Measurements from ENCODE around the gene BACE2. TPM values are rescaled to one million over a fixed set of nuclear protein-coding genes. Genes with fewer than 3 reads are reported as not detected.

BACE2 gene
- total RNA-seq, 1 donor from 2014 or later: 49.5 TPM

- Mint-ChIP-seq H3K36me3 (ENCODE audit: unreplicated experiment) (no peaks in the 10 kb centered on the region), H3K9me3 (ENCODE audit: unreplicated experiment) (no peaks in the 10 kb centered on the region), H3K4me3 (ENCODE audit: unreplicated experiment) (no peak overlapping the region), H3K4me1 (ENCODE audit: unreplicated experiment) (peaks cover 13% of the 10 kb centered on the region), H3K27me3 (ENCODE audit: unreplicated experiment) (peaks cover 2% of the 10 kb centered on the region), H3K27ac (ENCODE audit: unreplicated experiment) (no peak overlapping the region)
- no peak for DNase-seq (ENCODE audit: extremely low spot score, unreplicated experiment)
- TF ChIP-seq CTCF (IDR thresholded peaks at IDR 0.05): no peak
These were observed 31.7 kb upstream of the BACE2 start for GRCh38 chr21:41136286-41136685.

- Mint-ChIP-seq H3K36me3 (ENCODE audit: unreplicated experiment) (no peaks in the 10 kb centered on the region), H3K4me1 (ENCODE audit: unreplicated experiment) (peaks cover 24% of the 10 kb centered on the region), H3K27me3 (ENCODE audit: unreplicated experiment) (peaks cover 2% of the 10 kb centered on the region), H3K27ac (ENCODE audit: unreplicated experiment) (no peak overlapping the region), H3K9me3 (ENCODE audit: unreplicated experiment) (no peaks in the 10 kb centered on the region), H3K4me3 (ENCODE audit: unreplicated experiment) (no peak overlapping the region)
- no peak for DNase-seq (ENCODE audit: extremely low spot score, unreplicated experiment)
- TF ChIP-seq CTCF (IDR thresholded peaks at IDR 0.05): no peak
These were observed 30.6 kb upstream of the BACE2 start for GRCh38 chr21:41137401-41137800.

DNA sequence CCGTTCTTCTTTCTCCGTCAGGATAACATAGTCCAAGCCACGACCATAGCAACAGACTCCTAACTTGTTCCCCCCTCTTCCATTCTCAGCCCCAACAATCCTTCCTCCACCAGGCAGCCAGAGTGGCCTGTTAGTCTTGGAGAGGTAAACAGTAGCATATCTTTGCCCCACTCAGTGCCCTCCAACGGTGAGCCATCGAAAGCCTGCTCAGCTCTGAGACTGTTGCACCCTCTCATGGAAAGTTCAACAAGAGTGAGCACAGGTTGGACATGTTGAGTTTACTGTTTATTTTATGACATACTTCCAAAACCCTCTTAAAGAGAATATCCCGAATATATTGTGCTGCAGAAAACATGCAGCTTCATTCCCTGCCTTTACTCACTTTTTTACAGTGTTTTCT lies 30.1 kb upstream of the BACE2 start:
- no peak for TF ChIP-seq CTCF (IDR thresholded peaks at IDR 0.05)
- Mint-ChIP-seq H3K9me3 (ENCODE audit: unreplicated experiment) (no peaks in the 10 kb centered on the region), H3K4me1 (ENCODE audit: unreplicated experiment) (peaks cover 24% of the 10 kb centered on the region), H3K4me3 (ENCODE audit: unreplicated experiment) (no peak overlapping the region), H3K27ac (ENCODE audit: unreplicated experiment) (no peak overlapping the region), H3K27me3 (ENCODE audit: unreplicated experiment) (peaks cover 2% of the 10 kb centered on the region), H3K36me3 (ENCODE audit: unreplicated experiment) (no peaks in the 10 kb centered on the region)
- no peak for DNase-seq (ENCODE audit: extremely low spot score, unreplicated experiment)

GRCh38 chr21:41138711-41139110 lies 29.2 kb upstream of the BACE2 start:
- no peaks in the 10 kb centered on the region for H3K36me3 Mint-ChIP-seq (ENCODE audit: unreplicated experiment)
- no peaks in the 10 kb centered on the region for H3K9me3 Mint-ChIP-seq (ENCODE audit: unreplicated experiment)
- no peak overlapping the region for H3K27ac Mint-ChIP-seq (ENCODE audit: unreplicated experiment)
- H3K4me1 Mint-ChIP-seq (ENCODE audit: unreplicated experiment): peaks cover 24% of the 10 kb centered on the region
- peaks cover 2% of the 10 kb centered on the region for H3K27me3 Mint-ChIP-seq (ENCODE audit: unreplicated experiment)
- no peak for DNase-seq (ENCODE audit: extremely low spot score, unreplicated experiment)
- no peak overlapping the region for H3K4me3 Mint-ChIP-seq (ENCODE audit: unreplicated experiment)
- TF ChIP-seq CTCF (IDR thresholded peaks at IDR 0.05): no peak

DNA sequence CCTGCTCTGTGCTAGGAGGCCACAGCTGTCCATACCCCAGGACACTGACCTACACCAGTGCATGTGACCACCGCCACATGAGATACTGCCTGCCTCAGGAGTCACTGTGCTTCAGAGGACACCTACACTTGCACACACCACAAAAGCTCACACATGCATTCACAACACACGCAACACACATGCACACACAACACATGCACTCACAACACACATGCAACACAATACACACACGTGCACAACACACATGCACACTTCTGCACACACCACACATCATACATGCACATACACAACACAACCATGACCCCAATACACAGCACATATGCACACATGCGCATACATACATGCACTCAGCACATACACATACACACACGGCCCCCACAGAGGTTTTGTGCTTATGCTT lies 28.7 kb upstream of the BACE2 start:
- H3K9me3 Mint-ChIP-seq (ENCODE audit: unreplicated experiment): no peaks in the 10 kb centered on the region
- DNase-seq (ENCODE audit: extremely low spot score, unreplicated experiment): no peak
- no peaks in the 10 kb centered on the region for H3K27me3 Mint-ChIP-seq (ENCODE audit: unreplicated experiment)
- H3K27ac Mint-ChIP-seq (ENCODE audit: unreplicated experiment): no peak overlapping the region
- H3K4me3 Mint-ChIP-seq (ENCODE audit: unreplicated experiment): no peak overlapping the region
- H3K36me3 Mint-ChIP-seq (ENCODE audit: unreplicated experiment): no peaks in the 10 kb centered on the region
- no peak for TF ChIP-seq CTCF (IDR thresholded peaks at IDR 0.05)
- peaks cover 22% of the 10 kb centered on the region for H3K4me1 Mint-ChIP-seq (ENCODE audit: unreplicated experiment)

All from osteocyte (in vitro differentiated cells).